Measurements from ENCODE around the gene PLXDC2.

The PLXDC2 gene

GRCh38 chr10:20058135-20058534, 241.9 kb downstream of the PLXDC2 start:
- no peak for TF ChIP-seq ZNF600 (tag by site-specific recombination; IDR thresholded peaks at IDR 0.05)
- TF ChIP-seq GLIS1 (tag by site-specific recombination; IDR thresholded peaks at IDR 0.05), result no peak
- TF ChIP-seq PRDM10 (tag by site-specific recombination; IDR thresholded peaks at IDR 0.05), result no peak
- TF ChIP-seq KLF17 (tag by site-specific recombination; IDR thresholded peaks at IDR 0.05), result no peak
- TF ChIP-seq BCL11A (tag by site-specific recombination; IDR thresholded peaks at IDR 0.05; ENCODE audit: low read depth), result no peak
- no peak for TF ChIP-seq ZNF791 (tag by site-specific recombination; IDR thresholded peaks at IDR 0.05)
- no peak for TF ChIP-seq ZBTB49 (tag by site-specific recombination; IDR thresholded peaks at IDR 0.05; ENCODE audit: low read depth)
- no peak for TF ChIP-seq ZNF596 (tag by site-specific recombination; IDR thresholded peaks at IDR 0.05)
- TF ChIP-seq ZNF112 (tag by site-specific recombination; IDR thresholded peaks at IDR 0.05), result no peak
- H3K9me3 ChIP-seq (ENCODE audit: control insufficient read depth, insufficient read depth, low read depth, low read length), result no peaks in the 10 kb centered on the region
- no peaks in the 10 kb centered on the region for H3K4me1 ChIP-seq (ENCODE audit: control insufficient read depth, insufficient read depth, low read length)
- POLR2A ChIA-PET, result no interaction called here
- no peak overlapping the region for H3K27ac ChIP-seq (ENCODE audit: extremely low read depth, low read depth, low read length)
- no peak overlapping the region for H3K4me3 ChIP-seq (ENCODE audit: low read depth, low read length)
- H3K36me3 ChIP-seq (ENCODE audit: control insufficient read depth in 2 of 2, insufficient read depth in 1 of 2, low read length in 2 of 2), result no peaks in the 10 kb centered on the region; a peak in 1 of 3 replicates
- CTCF ChIA-PET, result no interaction called here

- no peaks in the 10 kb centered on the region; a peak in 1 of 3 replicates for H3K36me3 ChIP-seq (ENCODE audit: control insufficient read depth in 2 of 2, insufficient read depth in 1 of 2, low read length in 2 of 2)
- H3K27ac ChIP-seq (ENCODE audit: extremely low read depth, low read depth, low read length), result no peak overlapping the region
- CTCF ChIA-PET, result no interaction called here
- POLR2A ChIA-PET, result no interaction called here
- H3K4me1 ChIP-seq (ENCODE audit: control insufficient read depth, insufficient read depth, low read length), result no peaks in the 10 kb centered on the region
- H3K4me3 ChIP-seq (ENCODE audit: low read depth, low read length), result no peak overlapping the region
- TF ChIP-seq ZBTB10 (tag by site-specific recombination; IDR thresholded peaks at IDR 0.05) (no peak), GLI2 (tag by site-specific recombination; IDR thresholded peaks at IDR 0.05; ENCODE audit: borderline replicate concordance, low read depth) (no peak), PBX3 (CRISPR knock-in tag; IDR thresholded peaks at IDR 0.05) (no peak), ZNF791 (tag by site-specific recombination; IDR thresholded peaks at IDR 0.05) (no peak), ZNF600 (tag by site-specific recombination; IDR thresholded peaks at IDR 0.05) (no peak), ZNF416 (tag by site-specific recombination; IDR thresholded peaks at IDR 0.05) (no peak), ZNF776 (tag by site-specific recombination; IDR thresholded peaks at IDR 0.05; ENCODE audit: borderline replicate concordance) (no peak), ZNF792 (tag by site-specific recombination; IDR thresholded peaks at IDR 0.05) (no peak), ZNF19 (tag by site-specific recombination; IDR thresholded peaks at IDR 0.05; ENCODE audit: low read depth) (no peak)
- no peaks in the 10 kb centered on the region for H3K9me3 ChIP-seq (ENCODE audit: control insufficient read depth, insufficient read depth, low read depth, low read length)
These were observed 243.0 kb downstream of the PLXDC2 start for GRCh38 chr10:20059084-20059835.
